Endothelial cell (in vitro differentiated cells): ENCODE data around the gene GRIP2. TPM values are rescaled to one million over a fixed set of nuclear protein-coding genes. Genes with fewer than 3 reads are reported as not detected.

Source experiments
- DNase-seq: peaks from one replicate; pipeline ENCODE4 v3.0.0; 2021; ENCODE audit warnings: low spot score
- H3K27ac Mint-ChIP-seq: one replicate; pipeline ENCODE4 v1.8.0; 2021; ENCODE audit warnings: mixed read lengths, inconsistent platforms; ENCODE audit not compliant: unreplicated experiment
- H3K27me3 Mint-ChIP-seq: one replicate; pipeline ENCODE4 v1.8.0; 2021; ENCODE audit warnings: mild to moderate bottlenecking, moderate library complexity, mixed read lengths, inconsistent platforms; ENCODE audit not compliant: unreplicated experiment
- H3K36me3 Mint-ChIP-seq: one replicate; pipeline ENCODE4 v1.8.0; 2021; ENCODE audit warnings: mild to moderate bottlenecking, low read depth, mixed read lengths, inconsistent platforms; ENCODE audit not compliant: unreplicated experiment
- H3K4me1 Mint-ChIP-seq: one replicate; pipeline ENCODE4 v1.8.0; 2021; ENCODE audit warnings: mild to moderate bottlenecking, mixed read lengths, inconsistent platforms; ENCODE audit not compliant: unreplicated experiment
- H3K4me3 Mint-ChIP-seq: one replicate; pipeline ENCODE4 v1.8.0; 2021; ENCODE audit warnings: mild to moderate bottlenecking, mixed read lengths, inconsistent platforms; ENCODE audit not compliant: unreplicated experiment
- H3K9me3 Mint-ChIP-seq: one replicate; pipeline ENCODE4 v1.8.0; 2021; ENCODE audit warnings: mixed read lengths, inconsistent platforms; ENCODE audit not compliant: unreplicated experiment
- CTCF ChIP-seq: fragments of 200-600 bp; sonication (generic); IDR thresholded peaks from one replicate; pipeline ENCODE4 v1.5.0; 2021; ENCODE audit warnings: antibody characterized with exemption; ENCODE audit not compliant: unreplicated experiment
- total RNA-seq: library from RNA; stranded (reverse); fragmentation: NEBNext Ultra II Directional; extraction: Animal tissue kit (Norgen Biotek cat#: 25700); gene quantifications from one replicate; pipeline ENCODE4 v1.2.1, GENCODE V29; 2021; ENCODE audit not compliant: unreplicated experiment

GRIP2 gene
- total RNA-seq, 1 donor from 2014 or later, result 6.6 TPM

GRCh38 chr3:14474363-14475081 is 65.6 kb downstream of the GRIP2 start:
- Mint-ChIP-seq H3K27me3 (peaks cover 7% of the 10 kb centered on the region), H3K27ac (no peak overlapping the region), H3K4me3 (no peak overlapping the region), H3K36me3 (peaks cover 35% of the 10 kb centered on the region), H3K4me1 (peaks cover 9% of the 10 kb centered on the region), H3K9me3 (no peaks in the 10 kb centered on the region)
- DNase-seq, result no peak
- no peak for TF ChIP-seq CTCF

GRCh38 chr3:14473411-14473891 is 66.7 kb downstream of the GRIP2 start:
- TF ChIP-seq CTCF, result no peak
- Mint-ChIP-seq H3K36me3 (peaks cover 31% of the 10 kb centered on the region), H3K4me1 (peaks cover 9% of the 10 kb centered on the region), H3K9me3 (no peaks in the 10 kb centered on the region), H3K27me3 (peaks cover 7% of the 10 kb centered on the region), H3K27ac (no peak overlapping the region), H3K4me3 (no peak overlapping the region)
- DNase-seq, result no peak

- Mint-ChIP-seq H3K4me1 (peaks cover 9% of the 10 kb centered on the region), H3K27me3 (peaks cover 6% of the 10 kb centered on the region), H3K27ac (no peak overlapping the region), H3K9me3 (no peaks in the 10 kb centered on the region), H3K36me3 (peaks cover 23% of the 10 kb centered on the region), H3K4me3 (no peak overlapping the region)
- TF ChIP-seq CTCF, result no peak
- no peak for DNase-seq
Observed at GRCh38 chr3:14472471-14473351, 67.4 kb downstream of the GRIP2 start.

DNA sequence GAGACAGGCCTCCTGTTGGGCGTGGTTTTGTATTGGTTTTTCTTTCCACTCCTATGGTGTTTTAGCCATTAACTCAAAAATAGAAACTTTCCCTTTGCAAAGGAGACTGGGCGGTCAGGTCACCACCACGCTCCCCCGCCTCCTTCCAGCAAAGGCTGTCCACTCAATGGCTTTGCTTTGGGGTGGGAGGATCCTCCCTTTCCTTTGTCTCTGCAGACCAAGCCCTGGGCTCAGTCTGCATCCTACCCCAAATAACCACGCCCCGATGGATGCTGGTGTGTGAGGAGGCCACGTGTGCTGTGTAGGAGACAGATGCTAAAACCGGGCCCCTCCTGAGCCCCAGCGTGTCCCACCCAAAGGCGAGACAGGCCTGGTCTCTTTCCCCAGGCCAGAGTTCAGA is 68.5 kb downstream of the GRIP2 start:
- TF ChIP-seq CTCF, result no peak
- Mint-ChIP-seq H3K4me3 (no peak overlapping the region), H3K36me3 (peaks cover 15% of the 10 kb centered on the region), H3K27me3 (peaks cover 6% of the 10 kb centered on the region), H3K27ac (no peak overlapping the region), H3K9me3 (no peaks in the 10 kb centered on the region), H3K4me1 (peaks cover 9% of the 10 kb centered on the region)
- DNase-seq, result no peak
